HFFc6 (cell line): ENCODE measurements around the gene AGPAT2. TPM values are rescaled to one million over a fixed set of nuclear protein-coding genes. Genes with fewer than 3 reads are reported as not detected.

Experiments
- DNase-seq: peaks from one replicate; pipeline ENCODE4 v3.0.0-alpha.2; 2018
- H3K27ac Mint-ChIP-seq: 2 replicates; pipeline ENCODE4 v1.8.0; 2020; ENCODE audit warnings: mild to moderate bottlenecking, mixed read lengths
- H3K27me3 Mint-ChIP-seq: 2 replicates; pipeline ENCODE4 v1.8.0; 2021; ENCODE audit warnings: mild to moderate bottlenecking, moderate library complexity, mixed read lengths; ENCODE audit not compliant: insufficient read depth
- H3K36me3 Mint-ChIP-seq: 2 replicates; pipeline ENCODE4 v1.8.0; 2021; ENCODE audit warnings: low read depth, mixed read lengths
- H3K4me1 Mint-ChIP-seq: 2 replicates; pipeline ENCODE4 v1.8.0; 2020; ENCODE audit warnings: low read depth, mixed read lengths
- H3K4me3 Mint-ChIP-seq: 2 replicates; pipeline ENCODE4 v1.8.0; 2020; ENCODE audit warnings: mild to moderate bottlenecking, moderate library complexity, mixed read lengths
- H3K9me3 Mint-ChIP-seq: 2 replicates; pipeline ENCODE4 v1.8.0; 2020; ENCODE audit warnings: mild to moderate bottlenecking, mixed read lengths
- total RNA-seq, 6 experiments: library from RNA; stranded (reverse); fragmentation: NEBNext Ultra II Directional; extraction: Animal tissue kit (Norgen Biotek cat#: 25700); gene quantifications; 2 replicates in 1 of 6; 3 replicates in 5 of 6; pipeline ENCODE4 v1.2.3, GENCODE V29; 2021
- TF ChIP-seq, protein P1 (sequence below): fragments of 200-600 bp; sonication (generic); IDR thresholded peaks from 2 replicates; pipeline ENCODE4 v1.5.0; 2021; ENCODE audit warnings: antibody characterized with exemption, mild to moderate bottlenecking

AGPAT2 gene
- total RNA-seq, 6 experiments from 2014 or later = 48.7 to 58.4 (median 54.8) TPM

DNA sequence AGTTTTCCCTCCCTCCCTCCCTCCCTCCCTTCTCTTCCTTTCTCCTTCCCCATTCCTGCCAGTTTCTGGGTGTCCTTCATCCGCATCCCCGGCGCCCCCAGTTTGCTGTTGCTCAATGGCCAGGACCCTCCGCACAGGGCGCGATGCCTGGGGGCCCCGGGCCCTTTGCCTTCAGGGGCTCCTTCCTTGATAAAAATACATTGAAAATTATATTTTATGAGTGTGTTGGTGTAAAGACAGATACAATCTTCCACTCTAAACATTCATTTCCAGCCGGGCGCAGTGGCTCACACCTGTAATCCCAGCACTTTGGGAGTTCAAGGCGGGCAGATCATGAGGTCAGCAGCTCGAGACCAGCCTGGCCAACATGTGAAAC is 7.6 kb upstream of the AGPAT2 start:
- peaks cover 19% of the 10 kb centered on the region for H3K27me3 Mint-ChIP-seq
- DNase-seq = no peak
- no peak overlapping the region for H3K27ac Mint-ChIP-seq
- H3K4me1 Mint-ChIP-seq = peaks cover 10% of the 10 kb centered on the region
- H3K9me3 Mint-ChIP-seq = no peaks in the 10 kb centered on the region
- no peaks in the 10 kb centered on the region for H3K36me3 Mint-ChIP-seq
- TF ChIP-seq, protein P1, sequence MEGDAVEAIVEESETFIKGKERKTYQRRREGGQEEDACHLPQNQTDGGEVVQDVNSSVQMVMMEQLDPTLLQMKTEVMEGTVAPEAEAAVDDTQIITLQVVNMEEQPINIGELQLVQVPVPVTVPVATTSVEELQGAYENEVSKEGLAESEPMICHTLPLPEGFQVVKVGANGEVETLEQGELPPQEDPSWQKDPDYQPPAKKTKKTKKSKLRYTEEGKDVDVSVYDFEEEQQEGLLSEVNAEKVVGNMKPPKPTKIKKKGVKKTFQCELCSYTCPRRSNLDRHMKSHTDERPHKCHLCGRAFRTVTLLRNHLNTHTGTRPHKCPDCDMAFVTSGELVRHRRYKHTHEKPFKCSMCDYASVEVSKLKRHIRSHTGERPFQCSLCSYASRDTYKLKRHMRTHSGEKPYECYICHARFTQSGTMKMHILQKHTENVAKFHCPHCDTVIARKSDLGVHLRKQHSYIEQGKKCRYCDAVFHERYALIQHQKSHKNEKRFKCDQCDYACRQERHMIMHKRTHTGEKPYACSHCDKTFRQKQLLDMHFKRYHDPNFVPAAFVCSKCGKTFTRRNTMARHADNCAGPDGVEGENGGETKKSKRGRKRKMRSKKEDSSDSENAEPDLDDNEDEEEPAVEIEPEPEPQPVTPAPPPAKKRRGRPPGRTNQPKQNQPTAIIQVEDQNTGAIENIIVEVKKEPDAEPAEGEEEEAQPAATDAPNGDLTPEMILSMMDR = no peak
- H3K4me3 Mint-ChIP-seq = no peak overlapping the region

DNA sequence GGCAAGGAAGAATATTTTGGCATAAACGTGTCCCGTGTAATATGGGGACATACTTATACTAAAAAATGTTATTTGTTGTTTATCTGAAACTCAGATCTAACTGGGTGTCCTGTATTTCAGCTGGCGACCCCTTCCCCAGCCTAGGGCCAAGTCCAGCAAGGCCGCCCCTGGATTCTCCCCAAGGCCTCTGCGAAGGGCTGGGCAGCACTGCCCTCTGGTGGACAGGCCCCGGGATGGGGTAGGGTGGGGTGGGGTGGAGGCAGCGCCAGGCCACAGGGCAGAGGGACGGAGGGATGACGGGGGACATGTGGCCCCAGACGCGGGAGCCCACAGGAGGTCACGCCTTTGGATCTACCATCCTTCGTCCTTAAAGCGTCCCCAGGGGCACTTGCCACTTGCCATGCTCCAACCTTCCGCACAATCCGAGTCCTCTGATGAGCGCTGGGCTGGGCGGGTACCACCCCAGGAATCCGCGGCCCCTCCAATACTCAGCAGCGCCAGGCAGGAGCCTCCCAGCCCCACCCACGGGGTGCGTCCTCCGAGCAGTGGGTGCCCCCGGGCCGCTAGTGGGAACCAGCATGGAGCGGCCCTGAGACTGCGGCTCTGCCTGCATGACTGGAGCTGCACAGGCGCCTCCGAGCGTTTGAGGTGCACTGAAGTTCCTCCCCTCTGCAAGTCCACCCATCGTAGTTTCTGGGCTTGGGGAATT is 7.1 kb upstream of the AGPAT2 start:
- Mint-ChIP-seq H3K27ac (no peak overlapping the region), H3K27me3 (peaks cover 19% of the 10 kb centered on the region), H3K36me3 (no peaks in the 10 kb centered on the region), H3K9me3 (no peaks in the 10 kb centered on the region), H3K4me3 (no peak overlapping the region), H3K4me1 (peaks cover 10% of the 10 kb centered on the region)
- TF ChIP-seq, protein P1 = peak; percentile 86
- DNase-seq = no peak

DNA sequence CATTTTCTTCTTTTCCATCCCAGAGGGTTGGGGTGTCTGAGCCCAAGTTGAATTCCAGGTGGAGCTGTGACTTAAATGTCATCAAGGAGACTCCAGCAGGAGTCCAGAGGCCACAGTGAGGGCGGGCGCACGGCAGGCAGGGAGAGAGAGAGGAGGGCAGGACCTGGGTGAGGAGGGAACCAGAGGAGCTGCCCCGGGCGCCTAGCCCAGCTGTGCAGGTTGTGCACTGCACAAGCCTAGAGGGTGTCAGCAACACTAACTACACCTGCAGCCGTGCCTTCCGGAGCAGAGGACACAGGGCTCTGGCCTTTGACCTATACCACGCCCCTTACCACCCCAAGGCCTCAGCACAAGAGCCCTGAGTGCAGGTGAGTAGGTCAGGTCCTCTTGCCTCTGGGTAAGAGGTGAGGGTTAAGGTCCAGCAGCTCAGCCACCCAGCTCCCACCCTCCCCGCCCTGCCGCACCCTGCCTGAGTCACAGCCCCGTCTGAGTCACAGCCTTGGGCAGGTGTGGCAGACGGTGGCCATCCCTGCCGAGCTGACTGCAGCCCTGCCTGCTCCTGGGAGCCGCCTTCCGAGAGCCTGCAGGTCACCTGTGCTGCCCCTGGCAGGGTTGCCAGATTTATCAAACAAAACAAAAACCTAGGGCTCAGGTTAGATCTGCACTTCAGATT is 6.4 kb upstream of the AGPAT2 start:
- Mint-ChIP-seq H3K4me3 (no peak overlapping the region), H3K36me3 (no peaks in the 10 kb centered on the region), H3K27ac (no peak overlapping the region), H3K4me1 (peaks cover 10% of the 10 kb centered on the region), H3K9me3 (no peaks in the 10 kb centered on the region), H3K27me3 (peaks cover 16% of the 10 kb centered on the region)
- peak; percentile 24 for DNase-seq
- TF ChIP-seq, protein P1 = no peak

DNA sequence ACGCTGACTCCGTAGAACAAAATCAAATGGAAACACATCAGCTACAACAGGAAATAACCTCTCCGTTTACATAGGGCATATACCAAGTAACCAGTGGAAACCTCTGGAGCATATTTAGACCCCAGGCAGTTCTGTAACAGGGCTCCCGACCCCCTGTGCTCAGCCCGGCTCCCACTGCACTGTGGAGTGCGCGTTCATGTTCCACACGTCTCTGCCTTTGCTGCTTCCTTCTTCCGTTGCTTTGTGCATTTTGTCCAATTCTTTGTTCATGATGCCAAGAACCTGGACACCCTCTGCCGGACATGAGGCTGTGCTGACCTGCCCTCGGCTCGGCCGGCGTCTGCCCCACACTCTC is 5.9 kb upstream of the AGPAT2 start:
- H3K27me3 Mint-ChIP-seq = peaks cover 13% of the 10 kb centered on the region; the same call in 1 of the 2 replicates
- no peaks in the 10 kb centered on the region for H3K9me3 Mint-ChIP-seq
- no peak for DNase-seq
- no peak overlapping the region for H3K4me3 Mint-ChIP-seq
- no peak overlapping the region for H3K27ac Mint-ChIP-seq
- H3K36me3 Mint-ChIP-seq = no peaks in the 10 kb centered on the region
- TF ChIP-seq, protein P1 = no peak
- H3K4me1 Mint-ChIP-seq = peaks cover 10% of the 10 kb centered on the region

DNA sequence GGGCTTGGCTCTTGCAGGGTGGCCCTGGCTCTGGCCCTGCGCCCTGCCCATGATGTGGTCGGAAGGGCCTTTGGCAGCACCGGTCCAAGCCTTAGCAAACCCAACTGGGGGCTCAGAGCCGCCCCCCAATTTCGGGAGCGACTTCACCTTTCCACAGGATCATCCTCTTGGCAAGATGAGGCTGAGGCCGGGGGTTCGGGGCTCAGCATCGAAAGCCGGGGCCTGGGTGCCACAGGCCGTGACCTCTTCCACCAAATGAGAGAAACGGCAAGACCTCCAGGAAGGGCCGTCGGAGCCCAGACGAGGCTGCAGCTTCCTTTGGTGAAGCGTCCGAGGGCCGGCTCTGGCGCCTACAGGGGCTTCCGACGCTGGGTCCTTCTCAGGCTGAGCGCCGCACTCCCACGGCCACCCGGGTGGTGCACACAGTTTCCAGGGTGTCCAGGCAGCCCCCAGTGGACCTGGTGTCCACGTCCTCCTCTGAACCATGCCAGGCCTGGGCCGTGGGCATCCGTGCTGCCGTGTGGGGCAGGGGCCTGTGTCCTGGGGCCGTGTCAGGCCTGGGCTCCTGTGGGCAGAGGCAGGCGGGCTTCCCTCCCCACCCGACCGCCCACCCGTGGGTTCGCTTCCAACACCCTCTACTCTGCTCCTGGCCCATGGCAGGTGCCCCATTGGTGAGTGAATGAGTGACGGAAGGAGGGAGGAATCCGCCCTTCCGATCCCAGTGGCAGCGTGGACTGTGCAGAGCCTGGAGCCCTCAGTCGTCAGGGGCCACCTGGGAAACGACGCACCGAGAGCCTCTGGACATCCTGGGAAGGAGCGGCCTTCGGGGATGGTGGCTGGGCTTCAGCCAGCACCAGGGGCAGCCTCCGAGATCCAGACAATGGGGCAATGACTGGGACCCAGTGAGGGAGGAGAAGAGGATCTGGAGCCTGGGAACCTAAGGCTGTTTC is 5.2 kb upstream of the AGPAT2 start:
- no peak overlapping the region for H3K4me3 Mint-ChIP-seq
- H3K36me3 Mint-ChIP-seq = no peaks in the 10 kb centered on the region
- H3K9me3 Mint-ChIP-seq = no peaks in the 10 kb centered on the region
- no peak for DNase-seq
- TF ChIP-seq, protein P1 = no peak
- no peak overlapping the region for H3K27ac Mint-ChIP-seq
- peaks cover 10% of the 10 kb centered on the region for H3K4me1 Mint-ChIP-seq
- peaks cover 7% of the 10 kb centered on the region; the same call in 1 of the 2 replicates for H3K27me3 Mint-ChIP-seq
